CD4-positive, alpha-beta T cell treated with Interleukin-12 subunit alpha and Interleukin-12 subunit beta, for 1 hour (primary cell): Measurements from ENCODE around the gene ANKRD18B.
"Not testable (repeated sequence)": the region's sequence is repeated elsewhere in the genome, so short reads cannot be mapped to it uniquely, and the experiment has no call there.

Experiments
- DNase-seq: peaks from one replicate; pipeline ENCODE4 v3.0.0-alpha.2; 2020

The ANKRD18B gene

GRCh38 chr9:33614001-33614687 is 90.1 kb downstream of the ANKRD18B start:
- no peak for DNase-seq

- not testable (repeated sequence) for DNase-seq
These were observed 94.3 kb downstream of the ANKRD18B start for GRCh38 chr9:33618370-33618769.

- DNase-seq, result no peak
These were observed 95.8 kb downstream of the ANKRD18B start for GRCh38 chr9:33619666-33620404.

GRCh38 chr9:33620738-33621439 is 96.8 kb downstream of the ANKRD18B start:
- DNase-seq, result no peak
